Measurements from ENCODE around the gene CPNE2. TPM values are rescaled to one million over a fixed set of nuclear protein-coding genes. Genes with fewer than 3 reads are reported as not detected.

The CPNE2 gene
- total and polyA plus RNA-seq, 2 of the 8 experiments (the other 6 are each of a cell fraction or from before 2014, with no cell fraction given): 10.6 to 39.5 TPM

DNA sequence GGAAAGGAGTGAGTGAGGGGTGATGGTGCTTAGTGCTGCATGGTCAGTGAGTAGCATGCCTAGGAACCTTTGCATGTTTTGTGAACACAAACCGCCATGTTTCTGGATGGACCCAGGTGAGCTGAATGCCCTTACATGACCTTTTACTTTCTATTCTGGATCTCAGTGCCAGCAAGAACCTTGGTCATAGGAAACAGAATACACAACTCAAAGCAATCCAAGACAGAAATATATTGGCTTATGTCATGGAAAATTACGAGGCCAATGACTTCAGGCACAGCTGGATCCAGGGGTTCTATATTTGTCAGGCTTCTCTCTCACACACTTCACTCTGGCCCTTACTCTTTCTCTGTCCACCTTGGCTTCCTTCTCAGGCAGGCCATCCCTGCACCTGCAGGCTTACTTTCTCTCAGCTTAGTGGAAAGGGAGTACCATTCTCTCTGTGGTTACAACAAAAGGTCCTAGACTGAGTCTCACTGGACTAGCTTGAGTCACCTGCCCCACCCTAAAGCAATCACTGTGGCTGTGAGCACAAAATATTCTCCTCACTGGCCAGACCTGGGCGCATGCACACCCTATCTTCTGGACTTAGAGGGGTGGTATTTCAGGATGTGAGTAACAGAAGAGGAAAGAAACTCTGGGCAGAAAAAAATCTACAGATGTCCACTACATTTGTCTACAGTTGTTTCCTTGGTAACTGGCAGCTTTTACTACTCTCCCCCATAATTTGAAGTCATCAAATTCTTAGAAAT, 20.4 kb upstream of the CPNE2 start:
- Histone ChIP-seq H3K36me3 (ENCODE audit: control insufficient read depth in 2 of 4, insufficient read depth in 4 of 4, low read length in 3 of 4) (no peaks in the 10 kb centered on the region), H3K9ac (replicated peaks in 1 of 4; ENCODE audit: extremely low read depth in 1 of 4, low read depth in 3 of 4, low read length in 3 of 4) (no peak overlapping the region), H3K4me1 (replicated peaks in 1 of 4; ENCODE audit: control insufficient read depth in 3 of 4, insufficient read depth in 4 of 4, low read length in 3 of 4) (peaks cover 0 to 4% (median 2%) of the 10 kb centered on the region in 4 experiments; a peak in 1 of 7 replicates), H3K18ac (ENCODE audit: extremely low read depth, low read length) (no peak overlapping the region), H4K5ac (ENCODE audit: insufficient read length, low read depth, low read length) (no peak overlapping the region), H4K8ac (ENCODE audit: extremely low read depth, insufficient read depth, low read length) (no peak overlapping the region), H2AK5ac (ENCODE audit: low read depth, low read length) (no peak overlapping the region), H3K56ac (replicated peaks; ENCODE audit: insufficient read length, low read depth, low read length) (no peak overlapping the region), H3K4me3 (ENCODE audit: extremely low read depth in 1 of 4, insufficient read depth in 2 of 4, low read depth in 3 of 4, low read length in 4 of 4) (no peak overlapping the region), H3K27me3 (replicated peaks in 1 of 4; ENCODE audit: control insufficient read depth in 3 of 4, extremely low read depth in 1 of 4, insufficient read depth in 3 of 4, low read length in 3 of 4) (no peaks in the 10 kb centered on the region; a peak in 1 of 7 replicates), H3K4ac (replicated peaks; ENCODE audit: insufficient read length, low read depth, low read length) (no peak overlapping the region), H2BK15ac (ENCODE audit: low read length) (no peak overlapping the region), H4K20me1 (replicated peaks in 1 of 2; ENCODE audit: control insufficient read depth in 1 of 2, insufficient read depth in 2 of 2, low read length in 2 of 2) (no peaks in the 10 kb centered on the region), H3K23ac (ENCODE audit: insufficient read length) (no peak overlapping the region), H3K23me2 (ENCODE audit: low read depth, low read length) (peaks cover 16% of the 10 kb centered on the region; the same call in 1 of the 2 replicates), H4K91ac (replicated peaks; ENCODE audit: insufficient read length, low read length) (no peak overlapping the region), H3K9me3 (ENCODE audit: insufficient read depth in 2 of 2, low read depth in 1 of 2, low read length in 1 of 2) (no peaks in the 10 kb centered on the region), H3K4me2 (ENCODE audit: insufficient read depth in 1 of 2, low read depth in 2 of 2, low read length in 2 of 2) (no peak overlapping the region), H2BK5ac (ENCODE audit: low read depth, low read length) (no peak overlapping the region), H3K14ac (ENCODE audit: insufficient read length) (no peak overlapping the region), H3K79me1 (ENCODE audit: low read depth, low read length) (no peaks in the 10 kb centered on the region), H3K79me2 (ENCODE audit: control insufficient read depth in 1 of 2, insufficient read depth in 2 of 2, low read length in 2 of 2) (no peaks in the 10 kb centered on the region), H2BK120ac (replicated peaks; ENCODE audit: low read depth, low read length) (no peak overlapping the region), H2AFZ (ENCODE audit: low read length) (no peak overlapping the region), H2BK12ac (ENCODE audit: low read depth, low read length) (no peak overlapping the region), H2BK20ac (ENCODE audit: low read length) (no peak overlapping the region), H3K27ac (ENCODE audit: low read depth, low read length) (no peak overlapping the region)
- no peak for FAIRE-seq
- WGBS, 2 experiments (ENCODE audit: extremely low coverage in 1 of 2, insufficient coverage in 1 of 2, insufficient read length in 1 of 2, insufficient replicate concordance in 2 of 2, low coverage in 1 of 2, low lambda C conversion rate in 2 of 2, missing lambda C conversion rate in 1 of 2): 81% methylated on average over 3 of the region's 3 CpGs; no CpG with 5 or more reads in 1 of the 2 experiments
- no peak for DNase-seq (ENCODE audit: low read depth in 1 of 2, low spot score in 2 of 2)
- ChIA-PET CTCF (ENCODE audit: partially characterized antibody) (interaction anchor here (1.2 kb wide), 1 partner anchor 11 kb away, joined by 3 read pairs; no protein-coding TSS in a partner anchor), POLR2A (ENCODE audit: partially characterized antibody) (no interaction called here)
- TF ChIP-seq RNF2 (IDR thresholded peaks at IDR 0.05; ENCODE audit: borderline replicate concordance, low read depth, low read length, missing control alignments, poor library complexity, severe bottlenecking) (no peak), EZH2 (IDR thresholded peaks at IDR 0.05; ENCODE audit: low read depth, low read length, severe bottlenecking) (no peak), KDM5A (IDR thresholded peaks at IDR 0.05; ENCODE audit: low read length) (no peak), USF2 (IDR thresholded peaks at IDR 0.05; ENCODE audit: low read length) (no peak), BACH1 (IDR thresholded peaks at IDR 0.05; ENCODE audit: low read length) (no peak), TCF12 (IDR thresholded peaks at IDR 0.05; ENCODE audit: low read depth, low read length) (no peak), POLR2A (IDR thresholded peaks at IDR 0.05; ENCODE audit: control extremely low read depth in 1 of 2, low read depth in 2 of 2, low read length in 2 of 2) (no peak), TAF7 (optimal IDR thresholded peaks at IDR 0.05; ENCODE audit: borderline replicate concordance, low read depth, low read length) (no peak), POU5F1 (IDR thresholded peaks at IDR 0.05; ENCODE audit: low read depth, low read length) (no peak)
- TF ChIP-seq, protein P1, sequence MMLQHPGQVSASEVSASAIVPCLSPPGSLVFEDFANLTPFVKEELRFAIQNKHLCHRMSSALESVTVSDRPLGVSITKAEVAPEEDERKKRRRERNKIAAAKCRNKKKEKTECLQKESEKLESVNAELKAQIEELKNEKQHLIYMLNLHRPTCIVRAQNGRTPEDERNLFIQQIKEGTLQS (IDR thresholded peaks at IDR 0.05; ENCODE audit: insufficient read depth, low read depth, low read length): no peak
